HG03103 (cell line): ENCODE measurements around the gene CFAP73.
"Not testable (repeated sequence)": the region's sequence is repeated elsewhere in the genome, so short reads cannot be mapped to it uniquely, and the experiment has no call there.

Experiments used
- ATAC-seq: cut with Tn5 transposase; IDR thresholded peaks from one replicate; pipeline ENCODE4 v1.9.1; 2021; ENCODE audit warnings: low read depth; ENCODE audit not compliant: unreplicated experiment

The CFAP73 gene

DNA sequence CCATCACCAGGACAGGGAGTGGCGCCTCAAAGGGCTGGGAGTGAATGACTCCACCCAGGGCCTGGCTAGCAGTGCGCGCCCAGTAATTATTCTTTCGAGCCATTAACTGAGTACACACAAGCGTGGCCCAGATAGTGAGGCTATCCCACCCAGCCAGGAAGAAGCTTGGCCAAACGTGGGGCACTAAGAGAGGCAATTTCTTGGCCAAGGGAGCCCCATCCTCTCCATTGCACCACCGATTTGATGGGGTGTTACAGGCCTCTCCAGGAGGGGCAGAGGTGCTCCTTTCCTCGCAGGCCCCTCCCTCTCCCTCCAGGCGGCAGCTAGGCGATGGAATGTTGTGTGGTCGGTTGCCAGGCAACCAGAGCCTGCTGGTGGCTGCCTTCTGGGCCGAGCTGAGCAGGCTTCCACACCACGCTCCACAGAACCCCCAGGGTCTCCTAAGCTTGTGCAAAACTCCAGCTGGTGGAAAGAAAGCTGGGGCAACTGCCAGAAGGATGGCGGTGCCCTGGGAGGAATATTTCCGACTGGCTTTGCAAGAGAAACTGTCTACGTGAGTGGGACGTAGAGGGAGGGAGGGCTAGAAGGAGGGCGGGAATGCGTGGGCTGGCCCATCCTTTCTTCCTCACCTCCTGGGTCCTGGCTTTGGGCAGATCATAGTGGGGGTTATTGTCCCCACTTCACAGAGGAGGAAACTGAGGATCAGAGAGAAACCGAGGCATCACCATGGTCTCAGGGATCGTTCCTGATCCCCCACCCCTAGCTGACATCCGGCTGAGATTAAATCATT lies at the start of gene CFAP73:
Gene CFAP73, plus strand, starts transcription at position 364 of the 790 bp plus-strand sequence. Its CDS starts 134 bp downstream, at position 498.
- no peak for ATAC-seq

DNA sequence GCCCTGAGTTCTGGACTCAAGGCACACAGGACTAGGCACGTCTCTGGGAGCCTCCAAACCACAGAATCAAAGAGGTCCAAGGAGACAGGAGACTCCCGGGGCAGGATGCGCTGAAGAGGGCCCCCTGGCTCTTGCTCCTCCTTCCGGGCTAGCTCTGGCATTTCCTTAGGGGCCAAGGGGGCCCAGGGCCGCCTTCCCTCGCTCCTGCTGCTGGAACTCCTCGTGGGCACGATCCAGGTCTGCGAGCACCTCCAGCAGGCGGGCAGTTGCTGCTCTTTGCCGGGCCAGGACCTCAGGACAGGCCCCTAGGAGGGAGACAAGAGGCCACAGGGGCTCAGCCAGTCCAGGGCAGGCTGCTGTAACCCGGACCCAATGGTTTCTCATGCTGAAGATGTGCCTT lies 49.8 kb upstream of the CFAP73 start:
- ATAC-seq: no peak

DNA sequence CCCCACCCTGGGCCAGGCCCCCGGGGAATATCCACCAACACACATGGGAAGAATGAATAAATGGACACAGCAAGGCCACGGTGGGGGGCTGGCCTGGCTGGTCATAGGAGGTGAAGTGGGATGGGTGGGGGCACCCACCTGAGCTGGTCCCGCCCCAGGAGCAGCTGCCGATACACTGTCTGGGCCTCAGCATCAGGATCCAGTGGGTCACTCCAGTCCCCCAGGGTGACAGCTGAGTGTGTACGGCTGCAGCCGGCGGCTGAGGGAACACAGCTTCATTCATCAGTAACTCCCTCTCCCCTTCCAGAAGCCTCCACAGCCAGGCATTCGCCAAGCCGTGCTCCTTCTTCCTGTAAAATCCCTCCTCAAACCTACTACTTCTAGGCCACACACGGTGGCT lies 47.8 kb upstream of the CFAP73 start:
- ATAC-seq: no peak

DNA sequence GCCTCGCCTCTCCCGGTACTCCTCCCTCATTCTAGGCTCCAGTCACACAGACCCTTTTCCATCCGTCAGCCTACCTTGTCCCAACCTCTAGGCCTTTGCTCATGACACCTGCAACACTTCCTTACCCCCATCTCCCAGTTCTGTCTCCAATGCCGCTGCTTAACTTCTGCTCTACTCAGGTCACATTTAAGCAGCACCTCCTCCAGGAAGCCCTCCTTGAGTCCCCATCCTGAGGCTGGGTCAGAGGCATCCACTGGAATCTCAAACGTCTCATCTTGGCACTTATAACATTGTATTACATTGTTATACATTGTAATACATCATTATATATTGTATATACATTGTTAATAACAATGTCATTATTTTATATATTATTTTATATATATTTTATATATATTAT lies 46.7 kb upstream of the CFAP73 start:
- no peak for ATAC-seq

DNA sequence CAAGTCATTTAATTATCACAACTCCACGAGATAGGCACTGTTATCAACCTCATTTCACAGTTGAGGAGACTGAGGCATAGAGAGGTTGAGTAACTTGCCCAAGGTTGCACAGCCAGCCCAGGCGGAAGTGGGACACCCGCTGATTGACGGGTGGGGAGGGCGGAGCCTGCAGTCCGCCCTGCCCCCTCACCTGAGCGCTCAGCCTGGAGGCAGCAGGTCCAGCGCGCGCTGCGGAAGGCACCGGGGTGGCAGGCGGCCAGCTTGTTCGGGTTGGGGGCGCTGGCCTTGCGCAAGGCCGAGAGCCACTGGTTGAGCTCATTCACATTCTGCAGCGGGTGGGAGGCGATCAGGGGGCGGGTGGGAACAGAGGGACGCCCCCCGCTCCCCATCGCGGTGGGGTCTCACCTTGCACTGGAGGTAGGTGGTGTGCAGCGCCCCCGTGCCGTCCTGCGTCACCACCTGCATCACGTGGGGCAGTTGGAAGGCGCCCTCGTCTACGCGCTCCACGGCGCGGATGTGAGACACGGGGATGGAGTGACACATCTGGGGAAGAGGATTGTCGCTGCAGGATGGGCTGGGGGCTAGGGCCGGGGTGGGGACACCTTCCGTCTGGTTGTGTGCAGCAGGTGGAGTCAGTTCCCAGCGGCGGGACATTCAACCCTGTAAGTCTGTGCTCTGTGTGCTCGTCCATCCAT lies 45.6 kb upstream of the CFAP73 start:
- no peak for ATAC-seq

DNA sequence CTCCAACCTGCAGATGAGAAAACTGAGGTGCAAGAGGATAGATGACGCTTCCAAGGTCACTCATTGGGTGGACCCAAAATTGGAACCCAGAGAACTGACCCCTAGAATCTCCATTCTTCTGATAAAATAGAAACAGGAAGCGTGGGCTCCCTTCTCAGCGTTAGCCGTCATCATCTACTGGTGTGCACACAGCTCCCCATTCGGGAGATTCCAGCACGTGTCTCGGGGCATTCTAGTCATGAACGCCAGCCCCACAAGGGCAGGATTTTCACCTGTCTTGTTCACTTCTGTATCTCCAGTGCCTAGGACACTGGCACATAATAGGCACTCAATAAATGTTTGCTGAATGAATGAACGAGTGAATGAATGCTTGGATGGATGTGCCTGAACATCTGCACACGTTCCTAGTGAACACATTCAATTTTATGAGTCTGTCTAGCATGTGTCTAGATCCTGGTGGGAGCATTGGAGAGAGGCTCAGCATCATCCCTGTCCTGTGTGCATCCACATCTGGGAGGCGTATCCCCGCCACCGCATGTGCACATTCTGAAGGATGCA lies 44.5 kb upstream of the CFAP73 start:
- ATAC-seq: no peak

DNA sequence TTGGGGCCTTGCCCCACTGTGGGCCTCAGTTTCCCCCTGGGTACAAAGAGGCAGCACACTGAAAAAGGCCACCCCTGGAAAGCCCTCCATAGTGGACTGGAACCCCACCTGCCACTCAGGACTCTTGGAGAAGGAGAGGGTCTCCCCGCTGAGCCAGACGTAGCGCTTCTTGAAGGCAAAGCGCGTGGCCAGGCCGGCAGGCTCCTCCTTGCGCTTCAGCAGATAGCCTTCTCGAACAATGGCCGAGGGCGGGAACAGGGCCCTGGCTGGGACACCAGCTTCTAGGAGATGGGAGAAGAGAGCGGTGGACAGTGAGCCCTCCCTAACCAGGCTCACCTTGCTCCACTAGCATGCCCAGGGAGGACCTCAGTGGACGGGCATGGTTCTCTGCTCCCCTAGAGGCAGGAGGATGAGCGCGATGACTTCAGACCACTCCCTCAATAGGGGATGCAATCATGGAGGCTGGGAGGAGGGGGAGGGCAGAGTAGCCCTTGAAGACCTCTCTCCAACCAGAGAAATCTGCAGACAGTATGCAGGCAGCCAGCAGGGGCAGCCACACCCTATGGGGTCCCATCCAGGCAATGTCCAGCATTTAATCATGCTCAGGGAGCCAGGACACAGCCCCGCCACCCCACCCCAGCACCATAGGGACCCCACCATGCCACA lies 43.8 kb upstream of the CFAP73 start:
- ATAC-seq: no peak

DNA sequence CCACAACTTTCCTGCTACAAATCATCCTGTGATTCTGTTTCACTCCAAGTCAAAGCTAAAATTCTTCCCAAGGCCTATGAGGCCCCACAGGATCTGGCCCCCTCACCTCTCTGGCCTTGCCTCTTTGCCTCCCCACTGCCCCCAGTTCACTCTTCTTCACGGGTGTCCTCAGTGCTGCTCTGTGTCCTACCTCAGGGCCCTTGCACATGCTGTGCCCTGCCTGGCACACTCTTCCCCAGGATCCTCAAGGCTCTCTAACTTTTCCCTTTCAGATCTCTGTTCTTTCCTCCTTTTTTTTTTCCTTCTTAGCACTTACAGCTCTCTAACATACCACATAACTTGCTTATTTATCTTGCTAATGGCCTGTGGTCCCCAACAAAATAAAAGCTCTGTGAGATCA lies 43.2 kb upstream of the CFAP73 start:
- ATAC-seq: no peak

DNA sequence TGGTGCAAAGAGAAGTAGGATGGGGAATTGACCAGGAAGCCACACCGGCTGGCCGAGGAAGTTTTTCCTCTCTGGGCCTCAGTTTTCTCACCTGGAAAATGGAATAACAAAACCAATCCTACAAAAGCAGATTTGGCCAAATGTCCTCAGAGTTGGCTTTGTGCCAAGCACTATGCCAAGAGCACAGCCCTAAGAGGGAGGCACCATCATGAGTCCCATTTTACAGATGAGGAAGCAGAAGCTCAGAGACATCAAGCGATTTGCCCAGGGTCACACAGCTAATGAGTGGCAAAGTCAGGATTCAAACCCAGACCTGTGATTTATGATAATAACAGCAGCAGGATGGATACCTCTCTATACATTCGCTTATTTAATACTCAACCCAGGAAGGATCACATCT lies 41.2 kb upstream of the CFAP73 start:
- ATAC-seq: no peak

DNA sequence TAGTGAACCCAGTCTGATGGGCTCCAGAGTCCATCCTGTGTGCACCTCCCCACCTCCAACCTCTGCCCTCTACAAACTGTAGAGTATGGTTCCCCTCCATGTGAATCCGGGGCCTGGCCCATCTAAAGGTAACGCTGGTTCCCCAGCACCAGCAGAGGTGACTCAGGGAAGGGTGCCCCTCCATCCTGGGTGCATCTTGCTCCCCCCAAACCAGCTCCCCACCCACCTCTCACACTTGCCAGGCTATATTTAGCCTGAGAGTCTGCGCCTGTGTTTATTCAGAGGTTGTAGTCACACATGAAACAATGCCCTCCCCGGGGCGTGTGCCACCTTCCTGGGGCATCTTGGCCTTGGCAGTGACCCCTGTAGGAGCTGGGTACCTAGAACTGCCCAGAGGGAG lies 40.2 kb upstream of the CFAP73 start:
- no peak for ATAC-seq

DNA sequence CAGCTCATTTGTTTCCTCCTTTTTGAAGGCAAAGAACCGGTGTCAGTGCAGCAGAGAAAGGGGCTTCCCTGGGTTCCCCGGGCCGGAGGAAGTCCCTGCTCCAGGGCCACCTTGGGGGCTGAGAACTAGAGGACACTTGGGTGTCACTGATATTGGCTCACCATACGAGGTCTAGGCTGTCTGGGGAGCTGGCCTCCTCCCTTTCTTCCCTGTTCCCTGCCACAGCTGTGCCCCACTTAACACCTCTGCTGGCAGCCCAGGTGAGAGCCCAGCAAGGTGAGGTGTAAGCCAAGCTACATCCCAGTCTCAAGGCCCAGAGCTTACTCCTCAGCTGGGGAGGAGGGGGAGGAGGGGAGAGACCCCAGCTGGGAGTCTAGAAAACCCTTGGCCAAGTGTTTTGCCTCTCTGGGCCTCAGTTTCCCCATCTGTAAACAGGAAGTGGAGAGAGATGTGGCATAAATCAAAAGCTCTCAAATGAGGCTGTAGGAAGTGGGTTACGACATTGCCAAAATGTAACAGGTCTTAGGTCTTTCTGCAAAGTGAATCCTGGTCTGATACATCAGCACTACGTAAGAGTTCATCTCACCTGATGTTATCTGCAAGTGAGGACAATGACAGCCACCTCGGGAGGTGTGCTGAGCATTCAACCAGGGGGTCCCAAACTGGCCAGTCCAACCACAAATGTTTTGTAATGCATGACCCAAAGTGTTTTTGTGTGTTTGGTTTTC lies 39.5 kb upstream of the CFAP73 start:
- no peak for ATAC-seq

DNA sequence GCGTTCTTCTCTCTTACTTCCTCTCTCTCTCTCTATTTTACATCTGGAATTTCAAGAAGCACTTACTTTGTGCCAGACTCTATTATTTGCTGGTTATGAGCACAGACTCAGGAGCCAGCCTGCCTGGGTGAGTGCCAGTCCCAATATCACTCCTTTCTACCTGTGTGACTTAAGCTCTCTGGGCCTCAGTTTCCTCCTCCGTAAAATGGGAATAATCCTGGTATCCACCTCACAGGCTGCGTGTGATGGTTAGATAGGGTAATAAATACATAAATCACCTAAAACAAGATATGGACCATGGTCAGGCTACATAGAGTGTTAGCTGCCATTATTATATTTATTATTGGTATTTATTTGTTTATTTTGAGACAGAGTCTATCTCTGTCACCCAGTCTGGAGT lies 38.3 kb upstream of the CFAP73 start:
- ATAC-seq: no peak

DNA sequence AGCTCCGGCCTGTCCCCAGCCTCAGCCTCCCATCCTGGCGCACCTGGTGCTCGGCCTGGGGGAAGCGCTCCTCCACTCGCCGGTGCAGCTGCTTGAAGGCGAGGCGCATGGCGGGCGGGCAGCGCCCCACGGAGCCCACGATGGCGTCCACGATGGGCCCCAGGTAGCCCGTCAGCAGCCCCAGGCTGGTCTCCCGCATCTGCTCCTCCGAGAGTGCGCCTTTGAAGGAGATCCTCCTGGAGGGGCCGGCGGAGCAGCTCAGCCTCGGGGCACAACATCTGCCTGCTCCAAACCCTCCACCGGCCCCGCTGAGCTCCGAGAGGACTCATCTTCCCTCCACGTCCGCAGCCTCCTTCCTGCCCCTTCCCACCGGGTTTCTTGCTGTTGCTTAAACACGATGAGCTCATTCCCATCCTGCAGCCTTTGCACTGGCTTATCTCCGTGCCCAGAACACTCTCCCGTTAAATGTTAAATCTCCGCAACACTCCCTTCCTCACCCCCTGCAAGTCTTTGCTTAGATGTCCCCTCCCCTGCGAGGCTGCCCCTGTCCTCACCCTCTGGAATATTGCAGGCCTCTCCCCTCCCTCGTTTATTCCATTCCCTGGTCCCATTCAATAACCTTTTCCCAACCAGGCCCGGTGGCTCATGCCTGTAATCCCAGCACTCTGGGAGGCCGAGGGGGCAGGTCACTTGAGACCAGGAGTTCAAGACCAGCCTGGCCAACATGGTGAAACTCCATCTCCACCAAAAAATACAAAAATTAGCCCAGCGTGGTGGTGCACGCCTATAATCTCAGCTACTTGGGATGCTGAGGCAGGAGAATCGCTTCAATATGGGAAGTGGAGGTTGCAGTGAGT lies 37.3 kb upstream of the CFAP73 start:
- no peak for ATAC-seq

DNA sequence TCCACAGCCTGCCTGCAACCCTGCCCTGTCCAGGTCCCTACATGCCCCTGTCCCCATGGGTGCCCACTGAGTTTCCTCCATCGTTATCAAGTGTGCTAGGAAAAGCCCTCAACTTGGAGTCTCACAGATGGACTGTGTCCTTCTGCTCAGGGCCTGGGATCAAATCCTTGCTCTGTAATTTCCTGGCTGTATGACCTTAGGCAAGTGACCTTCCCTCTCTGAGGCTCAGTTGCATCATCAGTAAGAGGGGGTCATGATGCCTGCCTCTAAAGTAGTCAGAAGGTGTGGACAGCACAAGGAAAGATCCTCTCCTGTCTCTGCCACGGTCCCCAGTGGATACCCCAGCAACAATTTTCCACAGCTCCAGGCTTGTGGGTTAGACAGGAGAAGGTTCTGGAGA lies 36.1 kb upstream of the CFAP73 start:
- no peak for ATAC-seq

DNA sequence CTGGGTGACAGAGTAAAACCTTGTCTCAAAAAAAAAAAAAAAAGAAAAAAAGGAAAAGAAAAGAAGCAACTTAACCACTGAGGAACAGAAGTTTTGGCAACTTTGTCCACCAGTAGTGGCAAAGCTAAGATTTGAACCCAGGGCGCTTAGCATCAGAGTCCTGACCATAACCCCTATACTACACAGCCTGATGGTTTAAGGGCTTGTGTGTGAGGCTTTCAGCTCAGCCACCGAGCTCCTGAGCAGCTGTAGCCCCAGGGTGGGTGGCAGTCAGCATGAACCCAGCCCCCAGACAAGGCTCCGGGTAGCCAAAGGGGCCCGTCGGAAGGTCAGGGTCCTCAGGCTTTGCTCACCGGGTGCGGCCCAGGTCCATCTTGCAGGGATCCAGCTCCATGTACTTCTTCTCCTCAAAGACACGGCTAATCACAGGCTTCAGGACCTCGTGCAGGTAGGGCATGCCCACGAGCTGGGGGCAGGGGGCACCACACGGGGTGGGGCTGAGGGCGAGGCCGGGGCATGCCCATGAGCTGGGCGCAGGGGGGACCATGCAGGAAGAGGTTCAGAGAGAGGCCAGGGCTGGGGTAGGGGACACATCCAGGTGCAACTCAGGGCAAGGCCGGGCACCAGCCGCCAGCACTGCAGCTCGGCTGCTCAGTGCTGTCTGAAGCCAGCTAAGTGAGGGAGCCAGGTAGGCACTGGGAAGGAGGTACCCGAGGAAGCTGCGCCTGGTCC lies 34.9 kb upstream of the CFAP73 start:
- ATAC-seq: no peak

DNA sequence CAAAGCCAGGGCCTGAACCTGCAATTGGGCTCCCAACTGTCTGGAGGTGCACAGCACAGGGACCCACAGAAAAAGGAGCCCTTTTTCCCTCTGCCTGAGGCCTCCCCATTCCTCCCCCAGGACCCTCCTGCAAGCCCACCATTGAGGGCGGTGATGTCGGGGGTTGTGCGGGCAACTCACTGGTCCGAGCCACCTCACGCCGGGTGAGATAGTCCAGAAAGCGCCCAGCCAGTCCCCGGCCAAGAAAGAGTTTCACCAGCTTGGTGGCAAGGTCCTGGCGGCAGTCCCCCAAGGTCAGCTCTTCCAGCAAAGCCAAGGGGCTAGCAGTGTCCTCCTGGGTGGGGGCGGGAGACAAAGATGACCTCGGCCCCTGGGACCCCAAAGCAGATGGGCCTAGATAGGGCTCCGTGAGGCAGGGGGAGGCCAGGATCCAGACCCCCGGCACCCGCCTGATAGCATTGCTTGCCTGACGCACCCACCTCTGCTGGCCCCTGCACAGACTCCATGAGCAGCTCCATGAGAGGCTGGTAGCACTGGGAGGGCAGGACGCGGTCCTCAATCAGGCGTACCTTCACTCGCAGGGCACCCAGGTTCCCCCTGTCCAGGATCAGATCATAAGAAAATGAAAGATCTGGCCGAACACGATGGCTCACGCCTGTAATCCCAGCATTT lies 33.9 kb upstream of the CFAP73 start:
- no peak for ATAC-seq

DNA sequence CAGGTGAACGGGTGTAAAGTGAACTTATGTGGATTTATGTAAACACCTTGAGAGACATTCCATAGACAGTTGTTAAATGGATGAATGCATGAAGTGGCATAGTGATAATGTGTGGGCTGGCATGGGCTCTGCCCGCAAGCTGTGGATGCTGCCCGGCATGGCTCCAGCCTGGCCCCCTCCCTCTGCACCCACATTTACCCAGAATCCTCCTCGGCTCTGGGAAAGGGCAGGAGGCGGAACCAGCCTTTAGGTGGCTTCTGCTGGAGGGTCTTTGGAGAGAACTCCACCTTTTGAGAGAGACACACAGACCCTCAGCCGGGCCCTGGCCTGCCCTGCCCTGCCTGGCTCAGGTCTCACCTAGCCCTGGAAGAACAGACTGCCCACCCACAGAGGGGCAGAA lies 32.6 kb upstream of the CFAP73 start:
- no peak for ATAC-seq

DNA sequence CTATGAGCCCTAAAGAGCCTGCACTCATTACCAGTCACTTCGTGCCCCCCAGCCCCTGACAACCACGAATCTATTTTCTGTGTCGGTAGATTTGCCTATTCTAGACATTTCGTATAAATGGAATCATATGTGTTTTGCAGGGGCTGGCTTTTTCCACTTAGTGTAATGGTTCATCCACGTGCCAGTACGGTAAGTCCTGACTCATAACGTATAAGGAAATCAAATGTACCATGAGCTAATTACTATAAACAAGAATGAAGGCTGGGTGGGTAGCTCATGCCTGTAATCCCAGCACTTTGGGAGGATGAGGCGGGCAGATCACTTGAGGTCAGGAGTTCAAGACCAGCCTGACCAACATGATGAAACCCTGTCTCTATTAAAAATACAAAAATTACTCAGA lies 31.8 kb upstream of the CFAP73 start:
- ATAC-seq: not testable (repeated sequence)

DNA sequence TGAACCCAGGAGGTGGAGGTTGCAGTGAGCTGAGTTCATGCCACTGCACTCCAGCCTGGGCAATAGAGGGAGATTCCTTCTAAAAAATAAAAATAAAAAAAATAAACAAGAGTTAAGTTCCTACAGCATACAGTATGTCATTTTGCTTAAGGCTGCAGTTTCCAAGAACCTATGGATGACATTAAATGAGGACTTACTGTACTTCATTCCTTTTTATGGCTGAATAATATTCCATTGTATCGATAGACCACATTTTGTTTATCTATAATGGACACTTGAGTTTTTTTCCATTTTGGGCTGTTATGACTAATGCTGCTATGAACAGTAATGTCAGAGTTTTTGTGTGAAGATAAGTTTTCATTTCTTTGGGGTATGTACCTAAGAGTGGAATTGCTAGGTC lies 31.4 kb upstream of the CFAP73 start:
- ATAC-seq: no peak
